Activated CD8-positive, alpha-beta memory T cell treated with anti-CD3 and anti-CD28 coated beads for 4 hours (primary cell): Measurements from ENCODE around the gene SULT4A1.

Experiments used
- DNase-seq, 2 donors: peaks; one replicate each; pipeline ENCODE4 v3.0.0-alpha.2; 2020; ENCODE audit warnings: low read depth in 2 of 2

Gene SULT4A1

DNA sequence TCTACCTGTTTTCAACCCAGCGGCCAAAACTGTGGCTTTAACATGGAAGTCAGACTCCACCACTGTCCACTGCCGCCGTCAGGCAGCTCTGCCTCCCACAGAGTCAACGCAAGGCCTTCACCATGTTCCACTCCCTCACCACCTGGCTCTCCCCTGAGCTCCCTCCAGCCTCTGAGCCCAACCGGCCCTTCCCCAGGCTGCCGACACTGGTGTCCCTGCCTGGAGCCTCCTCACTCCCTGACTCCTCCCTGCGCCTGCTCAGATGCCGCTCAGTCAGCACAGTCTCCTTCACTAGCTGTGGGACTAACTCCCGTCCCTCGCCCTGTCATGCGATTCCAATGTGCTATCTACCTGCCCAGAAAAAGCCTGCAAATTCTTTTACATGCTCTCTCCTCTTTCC is 16.3 kb downstream of the SULT4A1 start:
- DNase-seq, result no peak

DNA sequence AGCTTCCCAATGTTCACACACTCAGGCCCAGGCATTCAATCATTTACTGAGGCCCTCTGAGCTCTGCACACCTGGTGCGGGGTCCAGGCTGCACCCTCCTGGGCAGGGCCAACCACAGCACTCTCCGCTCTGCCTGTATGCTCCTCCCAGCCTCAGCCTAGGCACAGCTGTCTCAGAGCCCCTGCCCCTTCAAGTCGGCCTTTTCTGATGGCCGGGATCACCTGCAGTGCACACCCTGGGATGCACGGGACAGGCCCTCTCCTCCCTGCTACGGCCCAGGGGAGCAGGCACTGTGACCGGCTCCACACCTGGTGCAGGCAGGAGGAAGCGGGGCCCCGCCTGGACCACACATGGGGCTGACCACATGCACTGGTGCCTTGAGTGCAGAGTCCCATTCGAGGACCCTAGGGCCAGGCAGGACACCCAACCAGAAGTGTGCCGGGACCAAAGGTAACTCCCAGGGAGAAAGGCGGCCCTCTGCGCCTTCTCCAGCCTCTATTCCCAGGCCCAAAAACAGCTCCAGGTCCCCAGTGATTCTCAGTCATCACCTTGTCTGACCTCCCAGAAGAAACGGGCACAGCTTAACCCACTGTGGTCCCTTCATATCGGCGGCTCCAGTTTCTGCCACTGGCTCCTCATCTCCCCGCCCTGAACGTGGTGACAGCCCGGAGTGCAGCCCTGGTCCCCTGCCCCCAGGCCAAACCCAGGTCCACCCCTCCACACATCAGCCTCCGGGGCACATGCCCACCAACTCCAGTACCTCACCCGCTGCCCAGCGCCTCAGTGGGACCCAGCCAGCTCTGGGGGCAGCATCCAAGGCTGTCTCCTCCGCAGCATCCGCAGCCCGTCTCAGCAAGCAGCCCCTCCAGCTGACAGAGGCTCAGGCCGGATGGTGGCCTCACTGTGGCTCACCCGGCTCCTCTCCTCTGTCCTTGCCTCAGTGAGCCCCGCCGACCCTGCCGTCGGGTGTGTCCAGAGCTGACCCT is 17.5 kb downstream of the SULT4A1 start:
- no peak for DNase-seq

DNA sequence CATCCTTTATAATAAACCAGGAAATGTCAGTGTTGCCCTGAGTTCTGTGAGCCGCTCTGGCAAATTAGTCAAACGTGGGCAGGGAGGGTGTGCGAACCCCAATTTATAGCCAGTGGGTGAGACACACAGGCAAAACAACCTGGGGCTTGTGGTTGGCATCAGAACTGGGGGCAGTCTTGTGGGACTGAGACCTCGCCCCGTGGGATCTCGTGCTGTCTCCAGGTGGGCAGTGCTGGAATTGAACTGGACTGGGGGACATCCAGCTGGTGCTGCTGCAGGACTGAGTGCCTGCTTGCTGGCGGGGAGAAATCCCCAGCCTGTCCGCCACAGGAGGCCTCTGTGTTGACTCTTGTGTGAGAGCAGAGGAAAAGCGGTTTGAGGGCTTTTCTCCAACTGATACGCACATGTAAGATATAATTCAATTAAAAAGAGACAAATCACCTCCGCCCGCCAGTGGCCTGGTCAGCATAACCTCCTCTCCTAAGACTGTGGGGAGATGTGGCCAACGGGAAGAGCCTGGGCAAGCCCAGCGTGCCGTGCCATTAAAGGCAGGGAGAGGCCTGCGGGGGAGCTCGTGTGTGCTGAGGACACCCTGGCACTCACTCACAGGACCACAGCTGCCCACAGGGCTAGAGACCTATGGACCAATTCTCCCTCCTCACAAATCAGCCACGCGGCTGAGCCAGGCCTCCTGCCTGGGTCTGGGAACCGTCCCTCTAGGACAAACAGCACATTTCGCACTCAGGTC is 18.4 kb downstream of the SULT4A1 start:
- DNase-seq, result no peak

DNA sequence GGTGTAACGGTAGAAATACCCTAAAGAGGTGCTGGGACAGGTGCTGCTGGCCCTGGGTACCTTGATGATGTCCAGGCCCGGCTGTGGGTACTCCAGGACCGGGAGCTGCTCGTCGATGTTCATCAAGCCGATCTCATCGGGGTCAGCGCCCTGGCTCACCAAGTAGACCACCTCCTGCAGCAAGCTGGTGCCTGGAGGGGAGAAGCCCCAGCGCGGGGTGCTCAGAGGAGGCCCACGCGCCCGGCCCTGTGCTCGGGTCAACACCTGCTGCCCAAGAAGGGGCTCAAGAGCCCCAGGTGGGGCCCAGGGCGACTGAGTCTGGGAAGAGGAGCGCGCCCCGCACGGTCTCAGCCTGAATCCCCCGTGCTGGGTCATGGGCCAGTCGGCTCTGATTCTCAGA is 20.6 kb downstream of the SULT4A1 start:
- no peak for DNase-seq

DNA sequence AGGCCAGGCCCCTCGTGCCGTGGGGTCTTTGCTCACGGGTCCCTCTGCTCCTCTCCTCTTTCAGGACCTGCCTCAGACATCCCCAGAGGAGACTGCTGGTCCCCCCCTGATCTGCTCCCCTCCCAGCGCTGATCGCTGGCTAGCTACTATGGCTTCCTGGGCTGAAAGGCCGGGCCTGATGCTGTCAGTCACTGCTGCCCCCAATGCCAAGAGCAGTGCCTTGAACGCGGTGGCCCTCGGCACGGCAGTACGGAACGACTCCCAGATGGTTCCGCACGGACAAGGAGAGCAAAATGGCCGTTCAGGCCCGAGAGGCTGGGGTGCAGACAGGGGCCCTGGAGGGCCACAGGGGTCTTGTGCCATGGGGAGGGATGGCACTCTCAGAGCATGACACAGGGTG is 21.5 kb downstream of the SULT4A1 start:
- DNase-seq, result no peak

DNA sequence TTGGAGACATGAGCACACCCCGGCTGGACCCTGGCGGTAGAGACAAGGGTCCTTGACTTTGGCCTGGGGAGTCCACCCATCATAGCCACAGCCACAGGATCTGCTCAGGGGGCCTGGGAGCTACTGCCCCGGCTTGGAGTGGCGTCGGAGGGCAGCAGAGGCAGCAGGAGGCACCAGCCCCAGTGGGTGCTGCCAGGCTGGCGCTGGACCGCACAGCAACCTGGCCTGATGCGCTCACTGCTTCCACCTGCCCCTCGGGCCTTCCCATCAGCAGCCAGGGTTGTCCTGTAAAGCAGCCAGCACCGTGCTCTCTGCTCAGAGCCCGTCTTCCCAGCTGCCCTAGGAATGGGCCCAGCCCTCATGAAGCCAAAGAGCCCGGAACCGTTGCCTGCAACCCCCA is 21.9 kb downstream of the SULT4A1 start:
- no peak for DNase-seq

DNA sequence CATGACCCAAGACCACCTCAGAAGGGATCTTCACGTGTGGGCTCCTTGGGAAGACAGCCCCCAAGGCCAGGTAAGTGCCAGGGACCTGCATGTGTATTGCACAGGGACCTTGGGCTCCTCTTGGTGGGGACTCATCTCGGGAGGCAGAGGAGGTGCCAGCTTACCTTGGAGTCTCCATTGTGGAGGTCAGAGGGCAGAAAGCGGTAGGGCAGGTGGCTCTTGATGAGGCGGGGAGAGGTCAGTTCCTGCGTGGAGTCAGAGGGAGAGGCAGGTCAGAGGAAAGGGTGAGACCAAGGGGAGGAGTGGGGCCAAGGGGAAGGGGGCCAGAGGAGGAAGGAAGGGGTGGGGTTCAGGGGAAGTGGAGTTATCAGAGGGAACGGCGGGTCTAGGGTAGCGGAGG is 22.5 kb downstream of the SULT4A1 start:
- DNase-seq, result no peak

DNA sequence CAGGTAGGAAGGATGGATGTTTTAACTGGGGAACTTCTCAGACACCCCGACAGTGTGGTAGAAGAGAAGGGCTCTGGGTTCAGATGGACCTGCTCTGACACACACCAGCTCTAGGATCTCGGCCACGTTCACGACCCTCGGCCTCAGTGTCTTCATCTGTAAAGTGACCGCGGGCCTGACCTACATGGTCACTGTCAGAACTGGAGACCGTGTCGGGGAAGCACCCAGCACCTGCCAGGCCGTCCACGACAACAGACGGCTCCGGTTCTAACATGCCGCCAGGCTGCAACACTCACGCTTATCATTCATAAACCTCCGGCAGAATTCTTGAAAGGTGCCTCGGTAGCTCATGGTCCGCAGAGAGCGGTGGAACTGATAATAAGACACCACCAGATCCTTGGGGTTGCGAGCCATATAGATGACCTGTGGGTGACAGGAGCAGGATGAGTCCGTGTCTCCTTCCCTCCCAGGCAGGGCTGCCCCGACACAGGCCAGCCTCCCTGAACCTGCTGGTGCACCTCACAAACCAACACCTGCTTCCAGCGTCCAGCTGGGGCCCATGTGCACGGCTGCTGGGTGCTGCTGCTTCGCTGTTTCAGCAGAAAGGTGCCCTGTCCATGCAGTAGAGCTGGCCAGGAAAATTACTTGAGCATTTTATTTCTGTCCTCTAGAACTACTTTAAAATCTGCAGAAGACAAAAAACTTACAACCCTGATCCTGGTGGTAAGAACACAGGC is 23.6 kb downstream of the SULT4A1 start:
- DNase-seq, result no peak

DNA sequence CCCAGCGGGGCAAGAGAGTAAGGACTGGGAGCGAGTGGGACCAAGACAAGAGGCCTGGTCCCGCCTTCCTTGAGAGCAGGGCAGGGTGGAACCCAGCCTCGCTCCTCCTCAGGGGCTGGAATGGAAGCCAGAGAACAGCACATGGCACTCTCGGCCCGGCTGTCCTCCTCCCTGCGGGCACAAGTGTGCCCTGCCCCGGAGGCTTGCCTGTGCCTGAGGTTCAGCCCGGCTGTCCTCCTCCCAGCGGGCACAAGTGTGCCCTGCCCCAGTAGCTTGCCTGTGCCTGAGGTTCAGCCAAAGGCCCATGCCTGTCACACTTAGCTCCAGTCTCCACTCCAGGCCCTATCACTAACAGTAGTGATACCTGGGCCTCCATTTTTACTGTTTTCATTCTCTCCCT is 24.2 kb downstream of the SULT4A1 start:
- no peak for DNase-seq

DNA sequence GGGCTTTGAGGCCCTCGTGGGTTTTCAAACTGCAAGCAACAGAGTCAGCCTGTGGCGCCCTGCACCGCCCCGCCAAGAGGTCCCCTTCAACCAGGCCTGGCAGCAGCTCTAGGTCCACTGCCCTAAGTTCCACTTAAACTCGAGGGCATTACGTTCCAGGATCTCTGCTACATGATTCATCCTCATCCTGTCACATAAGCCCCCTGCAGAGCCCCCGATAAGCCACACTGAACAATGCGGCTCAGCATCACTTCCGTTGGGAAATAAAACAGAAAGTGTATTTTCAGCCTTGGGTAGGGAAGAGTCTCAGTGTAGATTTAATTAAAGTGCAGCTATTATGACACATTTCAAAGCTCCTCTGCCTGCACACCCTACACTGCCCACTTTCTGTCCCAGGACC is 24.6 kb downstream of the SULT4A1 start:
- no peak for DNase-seq

DNA sequence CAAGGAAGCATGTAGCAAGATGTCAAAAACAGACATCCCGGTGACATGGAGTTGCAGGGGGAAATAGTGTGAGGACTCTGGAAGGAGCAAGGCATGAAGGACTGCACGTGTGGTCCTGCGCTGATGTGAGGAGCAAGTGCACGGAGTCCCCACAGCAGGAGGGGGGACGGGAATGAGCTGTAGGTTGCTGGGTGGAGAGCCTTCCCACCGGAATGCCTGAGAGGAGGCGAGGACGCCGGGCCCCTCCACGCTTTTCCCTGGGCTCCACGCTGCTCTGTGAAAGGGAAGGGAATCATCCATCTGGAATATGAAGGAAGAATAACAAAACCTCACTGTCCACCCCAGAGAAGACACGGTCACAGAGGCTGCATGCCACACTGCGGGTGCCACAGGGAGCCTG is 26.6 kb downstream of the SULT4A1 start:
- DNase-seq, result no peak

DNA sequence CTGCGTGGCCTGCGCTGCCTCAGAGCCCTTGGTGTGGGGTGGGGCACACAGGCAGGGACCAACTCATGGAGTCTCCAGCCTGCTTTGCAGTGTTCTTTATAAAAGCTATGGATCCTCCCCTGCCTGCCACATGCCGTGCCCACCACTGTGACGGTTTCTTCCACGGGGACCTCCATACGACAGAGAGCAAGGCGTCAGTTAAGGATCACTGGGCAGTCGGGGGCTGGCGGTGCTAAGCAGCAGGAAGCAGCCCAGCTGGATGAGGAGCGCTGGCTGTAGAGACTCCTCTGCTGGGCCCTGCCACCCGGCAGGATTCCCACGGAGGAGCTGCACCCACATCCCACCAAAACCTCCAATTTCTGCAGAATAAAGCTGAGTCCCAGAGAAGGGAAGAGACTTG is 27.1 kb downstream of the SULT4A1 start:
- no peak for DNase-seq

DNA sequence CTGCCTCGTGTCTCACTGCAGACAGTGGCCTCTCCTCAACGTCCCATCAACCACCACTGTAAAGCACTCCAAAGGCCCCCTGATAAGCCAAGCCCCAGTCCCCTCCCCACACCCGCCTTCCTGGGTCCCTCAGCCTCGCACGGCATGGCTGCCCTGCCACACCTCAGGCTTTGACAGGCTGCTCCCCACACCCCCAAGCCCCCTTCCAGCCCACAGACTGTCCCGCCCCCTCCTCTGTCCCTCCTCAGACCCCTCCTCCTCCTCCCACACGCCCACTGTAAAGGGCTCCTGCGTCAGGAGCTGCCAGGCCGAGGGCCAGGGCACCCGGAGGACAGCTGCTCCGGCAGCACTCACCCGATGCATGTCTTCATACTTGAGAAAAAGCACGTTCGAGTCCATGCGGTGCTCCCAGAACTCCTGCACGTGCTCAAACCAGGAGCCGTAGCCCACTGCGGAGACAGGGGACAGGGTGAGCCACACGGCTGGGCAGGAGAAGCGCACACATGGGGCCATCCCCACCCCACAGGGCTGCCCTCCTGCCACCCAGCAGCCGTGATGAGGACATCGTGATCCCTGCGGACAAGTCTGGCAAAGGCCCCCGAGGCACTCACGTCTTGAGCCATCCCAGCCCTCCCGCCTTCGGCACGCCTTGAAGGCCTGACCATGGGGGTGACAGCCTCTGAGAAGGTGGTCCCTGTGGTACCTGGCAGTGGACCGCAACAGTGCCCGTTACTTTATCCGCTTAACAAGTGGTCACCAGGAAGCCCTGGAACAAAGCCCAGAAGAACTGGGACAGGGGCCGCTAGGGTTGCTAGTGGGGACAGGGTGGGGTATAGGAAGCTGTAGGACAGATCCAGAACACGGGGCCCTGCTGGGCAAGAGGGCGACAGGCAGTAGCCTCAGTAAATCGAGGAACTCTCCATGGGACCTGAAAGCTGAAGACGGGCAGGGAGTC is 28.8 kb downstream of the SULT4A1 start:
- no peak for DNase-seq

DNA sequence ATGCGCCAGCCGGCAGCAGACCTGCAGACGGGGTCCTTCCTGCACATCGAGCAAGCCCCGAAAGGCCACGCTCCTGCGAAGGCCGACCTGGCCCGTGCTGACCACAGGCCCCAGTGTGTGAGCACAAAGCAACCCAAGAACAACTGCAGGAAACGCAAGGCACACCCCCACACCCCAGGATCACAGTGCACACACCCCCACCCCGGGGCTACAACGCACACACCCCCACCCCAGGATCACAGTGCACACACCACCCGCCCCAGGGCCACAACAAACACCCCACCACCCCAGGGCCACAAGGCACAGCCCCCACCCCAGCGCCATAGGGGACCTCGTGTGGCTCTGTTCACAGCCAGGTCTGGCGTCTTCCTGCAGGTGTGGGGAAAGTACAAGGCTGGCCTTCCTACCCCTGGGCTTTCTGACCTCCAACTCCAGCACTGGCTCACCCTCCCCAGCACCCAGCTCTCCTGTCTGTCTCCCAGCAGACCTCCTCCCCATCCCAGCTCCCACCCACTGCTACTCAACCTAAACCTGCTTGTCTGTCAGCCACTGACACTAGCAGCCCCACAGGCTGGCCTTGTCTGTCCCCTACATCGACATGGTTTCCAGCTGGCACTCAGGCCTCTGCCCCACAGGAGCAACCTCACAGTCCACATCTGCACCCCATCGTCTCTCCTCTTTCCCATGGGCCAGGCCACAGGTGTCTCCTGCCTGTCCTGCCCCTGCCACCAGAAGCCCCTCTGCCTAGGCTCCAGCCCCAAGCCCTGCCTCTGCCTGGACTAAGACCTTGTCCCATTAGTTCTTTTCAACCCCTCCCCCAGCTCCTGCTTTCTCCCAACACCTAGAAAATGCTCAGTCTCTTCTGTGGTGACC is 29.7 kb downstream of the SULT4A1 start:
- DNase-seq, result no peak

DNA sequence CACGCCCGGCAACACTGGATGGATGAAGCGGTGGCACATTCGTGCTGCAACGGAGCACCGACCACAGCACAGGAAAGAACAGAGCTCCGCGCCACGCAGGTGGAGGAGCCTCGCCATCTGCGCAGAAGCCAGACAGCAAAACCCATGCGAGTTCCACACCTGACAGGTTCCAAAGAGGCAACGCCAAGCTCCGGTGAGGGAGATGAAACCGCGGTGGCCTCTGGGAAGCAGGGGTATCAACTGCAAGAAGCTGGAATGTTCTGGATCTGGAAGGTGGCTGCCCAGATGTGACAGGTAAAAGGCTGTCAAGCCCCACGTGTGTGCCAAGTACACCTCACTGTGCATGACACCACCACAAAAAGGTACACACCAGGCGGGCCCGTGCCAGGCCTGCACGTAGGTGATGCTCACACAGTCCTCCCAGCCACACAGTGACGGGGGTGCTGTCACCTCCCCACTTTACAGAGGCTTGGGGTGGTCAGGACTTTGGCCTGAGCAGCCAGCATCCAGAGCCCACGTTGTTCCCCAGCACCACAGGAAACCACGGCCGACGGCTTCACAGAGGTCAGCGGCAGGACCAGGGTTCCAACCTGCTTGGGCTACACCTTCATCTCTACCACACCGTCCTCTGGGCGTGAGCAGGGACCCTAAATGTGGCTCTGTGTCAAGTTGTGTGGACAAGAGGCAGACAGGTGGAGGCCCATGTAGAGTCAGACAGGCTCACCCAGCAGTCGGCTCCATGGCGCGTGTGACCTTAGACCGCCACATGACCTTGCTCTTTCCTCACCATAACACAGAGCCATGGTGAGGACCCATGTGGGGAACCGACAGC is 30.5 kb downstream of the SULT4A1 start:
- DNase-seq, result no peak

DNA sequence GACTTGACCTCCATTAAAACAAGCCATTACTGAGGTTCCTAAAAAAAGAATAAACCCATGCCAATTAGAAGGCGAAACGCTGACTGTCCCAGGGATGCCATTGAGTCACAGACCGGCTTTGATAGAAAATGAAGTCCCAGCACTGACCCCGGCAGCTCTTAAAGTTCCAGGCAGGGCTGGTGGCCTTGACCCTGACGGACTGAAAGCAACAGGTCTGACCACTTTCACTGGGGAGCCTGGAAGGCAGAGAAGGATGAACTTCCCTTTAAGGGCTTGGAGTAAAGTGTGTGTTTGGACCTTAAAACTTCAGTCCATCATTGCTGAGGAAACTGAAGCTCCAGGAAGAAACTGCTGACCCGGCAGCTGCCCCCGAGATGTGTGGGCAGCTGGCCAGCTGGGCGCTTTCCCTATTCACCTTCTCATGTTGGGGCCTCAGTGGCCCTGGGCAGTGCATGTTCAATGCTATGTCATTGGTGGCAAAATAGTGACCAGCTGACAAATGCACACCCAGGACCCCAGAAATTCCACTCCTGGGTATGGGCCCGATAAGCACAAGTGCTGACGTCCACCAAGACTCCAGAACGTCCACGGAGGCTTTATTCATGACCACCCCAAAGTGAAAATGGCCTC is 31.3 kb downstream of the SULT4A1 start:
- no peak for DNase-seq

DNA sequence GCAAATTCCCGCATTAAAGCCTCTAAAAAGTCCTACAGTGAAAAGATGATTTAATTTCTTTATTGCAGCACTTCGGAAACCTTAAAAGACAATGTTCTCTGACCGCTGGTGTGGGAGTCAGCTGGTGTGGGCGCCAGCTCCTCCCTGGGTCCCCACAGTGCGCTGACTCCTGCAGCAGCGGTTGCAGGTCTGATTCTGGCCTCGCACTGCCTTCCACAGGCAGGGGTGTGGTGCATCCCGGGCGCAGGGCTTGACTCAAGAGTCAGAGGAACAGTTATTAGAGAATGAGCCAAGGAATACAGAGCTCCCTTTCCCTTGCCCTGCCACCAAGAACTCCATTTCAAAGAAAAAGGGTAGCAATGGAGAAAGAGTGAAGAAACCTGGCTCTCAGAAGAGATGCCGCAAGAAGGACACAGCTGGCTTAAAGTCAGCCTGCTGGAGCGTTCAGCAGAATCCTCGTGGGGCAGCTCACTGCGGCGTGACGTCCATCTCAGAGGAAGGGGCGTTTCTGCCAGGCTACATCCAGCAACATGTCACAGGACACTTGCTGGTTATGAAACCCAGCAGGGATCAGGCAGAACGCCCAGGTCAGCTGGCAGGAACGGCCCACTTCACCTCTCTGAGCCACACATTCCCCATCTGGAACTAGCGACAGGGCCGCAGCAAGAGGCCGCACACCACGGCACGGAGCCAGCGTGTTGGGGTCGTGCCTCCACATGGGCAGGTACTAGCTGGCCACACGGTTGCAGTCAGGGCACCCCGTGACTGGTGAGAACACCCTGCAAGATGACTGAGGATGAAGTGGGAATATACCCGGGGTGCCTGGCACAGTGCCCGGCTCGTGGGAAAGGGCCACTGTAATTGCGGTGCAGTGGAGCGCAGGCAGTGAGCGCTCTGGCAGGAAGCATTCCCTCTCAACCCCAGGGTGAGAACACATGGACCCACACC is 32.1 kb downstream of the SULT4A1 start:
- DNase-seq, result no peak
